NCI-H226 (cell line): Measurements from ENCODE around the gene CLPTM1L.

Experiments
- DNase-seq: peaks from one replicate; pipeline ENCODE4 v3.0.0-alpha.2; 2015

The CLPTM1L gene

GRCh38 chr5:1344975-1345838, at the start of gene CLPTM1L:
CLPTM1L (minus strand) TSS chr5:1345099; CDS start chr5:1344841, 258 bp downstream.
- DNase-seq: peak; percentile 86

GRCh38 chr5:1393571-1394501, 48.9 kb upstream of the CLPTM1L start:
- no peak for DNase-seq

GRCh38 chr5:1392801-1393565, 48.1 kb upstream of the CLPTM1L start:
- no peak for DNase-seq

- DNase-seq: no peak
Observed at GRCh38 chr5:1392261-1392660, 47.4 kb upstream of the CLPTM1L start.

- no peak for DNase-seq
Observed at GRCh38 chr5:1391691-1392090, 46.8 kb upstream of the CLPTM1L start.

- no peak for DNase-seq
Observed at GRCh38 chr5:1390861-1391600, 46.1 kb upstream of the CLPTM1L start.

GRCh38 chr5:1390333-1390732, 45.4 kb upstream of the CLPTM1L start:
- no peak for DNase-seq

GRCh38 chr5:1388383-1388967, 43.6 kb upstream of the CLPTM1L start:
- no peak for DNase-seq

- no peak for DNase-seq
Observed at GRCh38 chr5:1387876-1388275, 43.0 kb upstream of the CLPTM1L start.

- DNase-seq: no peak
Observed at GRCh38 chr5:1387059-1387755, 42.3 kb upstream of the CLPTM1L start.

- DNase-seq: no peak
Observed at GRCh38 chr5:1386274-1386717, 41.4 kb upstream of the CLPTM1L start.

- peak; percentile 61 for DNase-seq
Observed at GRCh38 chr5:1385395-1386273, 40.7 kb upstream of the CLPTM1L start.

GRCh38 chr5:1384521-1384920, 39.6 kb upstream of the CLPTM1L start:
- no peak for DNase-seq

GRCh38 chr5:1383886-1384401, 39.0 kb upstream of the CLPTM1L start:
- DNase-seq: no peak

GRCh38 chr5:1383344-1383743, 38.4 kb upstream of the CLPTM1L start:
- DNase-seq: no peak

- no peak for DNase-seq
Observed at GRCh38 chr5:1382248-1382700, 37.4 kb upstream of the CLPTM1L start.

GRCh38 chr5:1381370-1382247, 36.7 kb upstream of the CLPTM1L start:
- no peak for DNase-seq

- DNase-seq: no peak
Observed at GRCh38 chr5:1380910-1381309, 36.0 kb upstream of the CLPTM1L start.
